Stimulated activated CD8-positive, alpha-beta memory T cell treated with anti-CD3 and anti-CD28 coated beads, Interleukin-4, amount 100 ng/mL, for 4 hours (primary cell): ENCODE data around the gene CMSS1.
"Not testable (repeated sequence)": the region's sequence is repeated elsewhere in the genome, so short reads cannot be mapped to it uniquely, and the experiment has no call there.

Source experiments
- DNase-seq, 2 donors: peaks; one replicate each; pipeline ENCODE4 v3.0.0-alpha.2; 2020; ENCODE audit warnings: low read depth in 2 of 2, low spot score in 1 of 2

CMSS1 gene

DNA sequence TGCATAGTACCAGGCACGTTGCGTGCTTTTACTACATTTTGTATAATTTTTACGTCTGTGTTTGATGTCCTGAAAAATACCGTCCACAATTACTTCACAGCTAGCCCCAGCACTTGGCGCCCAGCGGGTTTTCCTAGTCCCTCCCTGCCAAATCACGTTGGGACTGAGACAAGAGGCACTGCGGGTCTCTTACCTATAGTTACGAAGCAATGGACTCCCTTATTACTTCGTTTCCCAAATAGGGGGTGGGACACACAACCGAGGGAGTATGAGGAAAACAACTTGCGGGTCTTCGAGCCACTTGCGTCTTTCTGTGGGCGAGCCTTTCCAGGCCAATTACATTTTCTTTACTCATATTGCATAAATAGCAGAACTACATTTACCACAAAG, 620 bp upstream of the CMSS1 start:
- no peak for DNase-seq

DNA sequence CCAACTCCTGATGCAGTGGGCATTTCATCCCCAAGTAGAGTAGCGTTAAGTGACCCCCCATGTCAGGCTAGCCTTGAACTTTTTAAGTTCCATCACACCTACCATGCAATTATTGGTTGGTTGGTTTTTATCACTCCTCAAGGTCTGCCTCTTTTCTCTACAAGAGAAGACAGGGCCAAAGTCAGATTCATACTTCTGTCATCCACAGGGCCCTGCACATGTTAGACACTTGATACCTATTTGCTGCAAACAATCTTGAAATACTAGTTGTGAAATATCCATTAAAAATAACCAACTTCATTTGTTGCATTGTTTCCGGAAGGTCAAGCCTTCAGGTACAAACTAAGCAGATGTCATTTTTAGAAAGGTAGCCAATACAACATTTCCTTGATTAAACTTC, 1.2 kb downstream of the CMSS1 start:
- no peak for DNase-seq

DNA sequence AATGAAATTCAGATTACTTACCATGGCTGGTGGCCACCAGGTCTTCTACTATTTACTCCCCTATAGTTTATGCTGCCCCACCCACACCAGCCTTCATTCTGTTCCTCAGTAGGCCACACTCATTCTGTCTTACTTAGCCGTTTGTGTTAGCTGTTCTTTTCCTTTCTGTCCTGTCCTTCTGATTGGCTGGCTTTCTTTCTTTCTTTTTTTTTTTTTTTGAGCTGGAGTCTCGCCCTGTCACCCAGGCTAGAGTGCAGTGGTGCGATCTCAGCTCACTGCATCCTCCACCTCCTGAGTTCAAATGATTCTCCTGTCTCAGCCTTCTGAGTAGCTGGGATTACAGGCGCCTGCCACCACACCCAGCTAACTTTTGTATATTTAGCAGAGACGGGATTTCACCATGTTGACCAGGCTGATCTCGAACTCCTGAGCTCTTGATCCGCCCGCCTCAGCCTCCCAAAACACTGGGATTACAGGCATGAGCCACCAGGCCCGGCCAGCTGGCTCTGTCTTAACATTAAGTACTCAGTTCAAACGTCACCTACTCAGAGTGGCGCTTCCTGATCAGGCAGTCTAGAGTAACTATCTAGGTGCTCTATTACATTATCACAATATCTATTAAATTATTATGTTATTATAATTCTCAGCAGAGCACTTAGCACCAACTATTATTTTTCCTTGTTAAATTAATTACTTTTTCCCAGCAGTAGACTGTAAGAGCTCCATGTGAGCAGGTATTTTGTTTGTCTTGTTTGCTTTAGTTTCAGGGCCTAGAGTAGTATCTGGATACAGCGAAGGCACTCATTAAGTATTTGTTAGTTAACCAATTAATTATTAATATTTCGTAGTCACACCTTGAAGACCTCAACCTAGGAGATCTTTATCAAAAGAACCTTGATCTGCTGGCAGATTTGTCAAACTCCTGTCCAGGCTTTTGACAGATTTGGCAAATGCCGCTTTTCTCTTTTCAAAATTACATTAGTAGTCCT, 6.4 kb downstream of the CMSS1 start:
- no peak for DNase-seq

DNA sequence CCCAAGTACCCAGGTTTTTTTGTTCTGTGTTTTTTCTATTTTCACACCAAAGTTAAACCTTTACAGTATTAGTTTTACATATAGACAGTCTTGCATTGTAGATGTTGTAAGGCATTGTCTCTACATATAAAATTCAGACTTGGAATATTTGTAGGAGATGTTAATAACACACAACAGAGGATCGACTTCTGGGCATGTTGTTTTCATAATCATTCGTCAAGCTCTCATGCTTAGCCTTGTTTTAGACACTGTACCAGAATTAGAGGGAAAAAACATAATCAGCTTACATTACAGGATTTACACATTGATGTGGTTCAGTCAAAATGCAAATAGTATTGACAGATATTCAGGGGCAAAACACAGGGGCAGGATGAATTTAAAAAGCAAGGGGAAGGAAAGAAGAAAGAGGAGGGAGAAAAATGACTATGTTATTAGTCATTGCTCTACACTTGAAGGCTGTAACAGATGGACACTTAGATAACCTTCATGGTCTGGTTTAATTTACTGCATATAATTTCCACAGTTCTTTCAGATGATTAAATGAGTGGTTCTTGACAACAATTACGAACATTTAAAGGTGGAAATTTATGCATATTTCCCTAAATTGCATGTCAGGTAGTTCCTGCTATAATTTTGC, 7.5 kb downstream of the CMSS1 start:
- no peak for DNase-seq

DNA sequence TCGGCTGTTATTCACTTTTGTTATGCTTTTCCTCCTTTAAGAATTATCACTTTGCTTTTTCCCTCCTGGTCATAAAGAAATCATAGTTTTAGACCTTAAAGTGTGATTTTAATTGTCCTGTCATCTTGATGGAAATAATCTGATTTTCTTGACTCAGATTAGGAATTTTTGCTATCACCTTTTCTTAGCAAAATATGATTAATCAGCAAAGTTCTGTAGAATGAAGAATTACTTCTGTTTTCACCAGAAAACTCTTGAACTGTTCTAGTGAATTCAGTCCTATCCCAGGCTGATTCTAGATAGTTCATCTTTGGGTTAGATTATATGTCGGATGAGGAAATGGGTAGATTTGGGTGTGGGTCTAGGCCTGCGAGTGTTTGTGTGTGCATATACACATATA, 12.2 kb downstream of the CMSS1 start:
- DNase-seq = no peak

DNA sequence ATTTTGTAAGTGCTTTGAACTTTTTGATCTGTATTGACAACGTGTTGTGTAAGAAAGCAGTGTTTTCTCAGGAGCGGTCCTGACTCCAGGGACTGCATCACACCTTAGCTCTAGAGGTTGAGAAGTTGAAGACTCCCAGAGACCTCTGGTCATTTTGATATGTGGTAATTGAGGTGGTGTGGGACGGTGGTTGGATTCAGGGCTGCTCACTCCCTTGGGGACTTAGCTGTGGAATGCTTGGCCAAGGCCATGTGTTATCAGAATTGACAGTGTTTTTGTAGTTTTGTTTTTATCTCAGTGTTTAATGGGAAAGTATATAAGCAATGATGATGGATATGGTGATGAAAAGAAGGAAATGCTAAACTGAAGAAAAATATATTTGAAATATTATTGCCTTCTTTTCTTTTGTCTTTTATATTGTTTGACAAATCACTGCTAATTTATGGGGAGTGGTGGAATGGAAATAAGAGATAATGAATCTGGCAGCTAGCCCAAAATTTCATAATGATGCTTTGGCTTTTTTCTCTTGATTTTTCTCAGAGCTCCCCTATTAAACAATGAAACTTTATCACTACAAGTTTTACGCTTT, 16.0 kb downstream of the CMSS1 start:
- DNase-seq = no peak

DNA sequence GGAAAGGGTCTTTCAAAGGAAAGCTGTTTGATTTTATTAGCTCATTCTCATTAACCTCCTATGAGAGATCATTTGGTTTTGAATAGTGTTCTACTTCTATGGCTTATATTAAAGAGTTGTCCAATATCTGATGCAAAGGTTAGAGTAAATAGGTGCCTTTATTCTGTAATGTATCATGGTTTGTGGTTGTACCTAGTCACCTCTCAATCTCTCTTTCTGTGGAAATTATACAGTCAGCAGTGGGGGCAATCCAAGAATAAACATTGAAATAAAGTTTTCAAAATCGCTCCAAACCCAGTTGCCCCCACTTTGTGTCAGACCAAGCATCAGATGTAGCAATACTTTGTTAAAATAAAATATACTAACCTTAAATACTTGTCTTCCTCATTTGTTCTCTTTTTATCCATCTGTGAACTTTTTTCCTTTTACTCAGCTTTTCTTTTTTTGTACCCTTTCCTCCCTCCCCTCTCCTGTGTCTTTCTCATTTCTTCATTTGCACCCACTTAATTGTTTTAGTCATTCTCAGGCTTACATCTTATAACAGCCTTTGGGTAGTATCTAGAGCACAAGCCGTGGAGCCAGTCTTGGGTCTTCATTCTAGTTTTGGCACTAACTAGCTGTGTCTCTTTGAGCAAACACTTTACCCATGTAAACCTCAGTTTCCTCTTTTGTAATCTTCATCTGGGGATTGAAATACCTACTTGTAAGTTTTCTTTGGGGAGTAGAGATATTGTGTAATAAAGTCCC, 16.7 kb downstream of the CMSS1 start:
- no peak for DNase-seq

DNA sequence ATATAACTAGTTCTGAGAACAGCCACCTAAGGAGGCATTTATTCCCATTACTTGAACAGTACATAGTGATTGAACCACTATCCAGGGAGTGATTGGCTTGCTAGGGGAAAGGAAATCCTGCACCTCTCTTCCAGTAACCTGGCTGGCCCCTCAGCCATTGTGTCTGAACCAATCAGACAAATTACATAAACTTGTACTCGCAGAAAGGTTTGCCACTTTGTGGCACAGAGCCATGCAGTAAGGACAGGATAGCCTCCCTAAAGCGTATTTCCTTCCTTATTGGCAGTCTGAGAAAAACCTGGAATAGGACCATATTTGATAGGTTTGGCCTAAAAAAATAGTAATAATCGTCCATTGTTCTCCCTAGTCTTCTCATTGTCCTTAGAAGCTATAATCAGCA, 19.0 kb downstream of the CMSS1 start:
- DNase-seq = no peak

DNA sequence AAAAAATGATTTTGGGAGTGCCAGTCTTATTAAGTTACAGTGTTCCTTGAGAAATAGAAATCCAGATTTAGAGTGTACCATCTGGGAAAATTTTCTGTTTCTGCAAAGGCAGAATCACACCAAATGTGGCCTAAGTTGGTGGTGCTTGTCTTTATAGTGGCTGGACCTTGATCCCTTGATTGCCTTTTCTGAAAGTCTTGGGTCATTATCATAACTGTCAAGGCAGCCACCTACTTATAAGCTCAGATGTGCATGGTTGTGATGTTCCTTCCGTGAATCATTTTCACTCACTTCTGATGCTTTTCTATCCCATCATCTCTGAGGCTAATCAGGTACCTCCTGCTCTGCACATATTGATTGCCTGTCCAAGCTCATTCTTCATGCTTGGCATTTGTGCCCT, 20.1 kb downstream of the CMSS1 start:
- DNase-seq = no peak

DNA sequence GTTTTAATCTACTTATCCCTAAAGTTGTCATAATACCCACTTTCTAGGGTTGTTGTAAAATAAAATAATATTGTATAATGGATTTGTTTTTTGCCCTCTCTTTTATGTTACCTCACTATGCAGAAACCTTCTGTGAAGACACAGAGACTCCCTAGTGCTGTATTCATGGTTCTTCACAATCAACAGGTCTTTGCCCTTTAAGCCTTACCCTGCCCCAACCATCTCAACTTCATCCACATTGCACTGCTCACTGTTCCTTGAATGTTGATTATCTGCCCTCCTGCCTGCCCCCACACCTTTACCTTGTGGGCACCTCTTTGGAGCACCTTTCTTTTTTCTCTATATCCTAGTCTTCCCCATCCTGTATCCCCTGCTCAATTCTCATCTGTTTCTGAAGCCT, 21.1 kb downstream of the CMSS1 start:
- DNase-seq = no peak

DNA sequence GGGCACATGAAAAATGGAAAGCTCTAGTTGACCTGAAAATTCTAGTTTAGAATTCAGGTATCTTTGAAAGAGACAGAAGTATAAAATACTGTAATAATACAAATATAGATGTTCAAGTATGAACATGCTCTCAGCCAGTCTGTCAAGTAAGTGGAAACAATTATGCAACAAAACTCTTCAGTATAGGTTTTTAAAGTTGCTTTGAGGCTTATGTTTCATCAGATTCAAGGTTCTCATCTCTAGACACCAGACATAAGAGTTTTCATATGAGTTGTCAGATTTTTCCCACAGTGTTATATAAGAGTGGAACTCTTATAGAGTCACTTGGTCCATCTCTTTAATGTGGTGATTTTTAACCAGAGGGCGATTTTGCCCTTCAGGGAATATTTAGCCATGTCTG, 22.0 kb downstream of the CMSS1 start:
- DNase-seq = no peak

DNA sequence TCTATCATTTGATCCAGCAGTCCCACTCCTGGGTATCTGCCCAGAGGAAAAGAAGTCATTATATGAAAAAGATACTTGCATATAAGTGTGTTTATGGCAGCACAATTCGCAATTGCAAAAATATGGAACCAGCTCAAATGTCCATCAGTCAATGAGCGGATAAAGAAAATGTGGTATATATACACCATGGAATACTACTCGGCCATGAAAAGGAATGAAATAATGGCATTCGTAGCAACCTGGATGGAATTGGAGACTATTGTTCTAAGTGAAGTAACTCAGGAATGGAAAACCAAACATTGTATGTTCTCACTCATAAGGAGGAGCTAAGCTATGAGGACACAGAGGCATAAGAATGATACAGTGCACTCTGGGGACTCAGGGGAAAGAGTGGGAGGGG, 24.3 kb downstream of the CMSS1 start:
- not testable (repeated sequence) for DNase-seq

DNA sequence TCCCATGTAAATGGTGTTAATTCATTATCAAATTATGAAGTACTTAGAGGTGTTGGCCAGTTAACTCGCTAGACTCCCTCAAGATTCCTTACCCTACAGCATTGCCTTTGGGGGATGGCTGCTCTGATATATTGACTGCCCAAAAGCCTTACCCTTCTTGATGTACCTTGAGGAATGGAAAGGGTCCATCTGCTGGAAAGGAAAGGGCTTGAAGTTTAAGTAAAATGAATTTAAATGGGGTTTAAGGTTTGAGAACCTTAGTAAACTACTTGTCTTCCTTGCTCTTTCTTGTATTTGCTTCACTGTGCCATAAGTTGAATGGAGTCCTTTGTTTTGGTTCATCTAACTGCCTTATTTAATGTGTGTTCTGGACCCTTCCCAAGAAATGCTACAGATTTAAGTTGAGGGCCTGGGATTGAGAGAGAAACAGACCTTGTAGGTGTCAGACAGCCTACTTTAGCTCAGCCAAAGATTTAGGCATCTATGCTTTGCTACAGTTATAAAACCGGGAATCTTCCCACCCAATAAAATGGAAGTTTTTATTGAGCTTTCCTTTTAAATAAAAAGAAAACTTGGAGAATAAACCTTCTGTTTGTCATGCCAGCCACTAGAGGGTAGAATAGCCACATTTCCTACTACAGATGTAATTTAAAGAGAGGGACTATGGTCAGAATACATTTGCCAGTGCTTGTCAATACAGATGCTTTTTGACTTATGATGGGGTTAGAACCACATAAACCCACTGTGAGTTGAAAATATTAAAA, 25.3 kb downstream of the CMSS1 start:
- DNase-seq = no peak

DNA sequence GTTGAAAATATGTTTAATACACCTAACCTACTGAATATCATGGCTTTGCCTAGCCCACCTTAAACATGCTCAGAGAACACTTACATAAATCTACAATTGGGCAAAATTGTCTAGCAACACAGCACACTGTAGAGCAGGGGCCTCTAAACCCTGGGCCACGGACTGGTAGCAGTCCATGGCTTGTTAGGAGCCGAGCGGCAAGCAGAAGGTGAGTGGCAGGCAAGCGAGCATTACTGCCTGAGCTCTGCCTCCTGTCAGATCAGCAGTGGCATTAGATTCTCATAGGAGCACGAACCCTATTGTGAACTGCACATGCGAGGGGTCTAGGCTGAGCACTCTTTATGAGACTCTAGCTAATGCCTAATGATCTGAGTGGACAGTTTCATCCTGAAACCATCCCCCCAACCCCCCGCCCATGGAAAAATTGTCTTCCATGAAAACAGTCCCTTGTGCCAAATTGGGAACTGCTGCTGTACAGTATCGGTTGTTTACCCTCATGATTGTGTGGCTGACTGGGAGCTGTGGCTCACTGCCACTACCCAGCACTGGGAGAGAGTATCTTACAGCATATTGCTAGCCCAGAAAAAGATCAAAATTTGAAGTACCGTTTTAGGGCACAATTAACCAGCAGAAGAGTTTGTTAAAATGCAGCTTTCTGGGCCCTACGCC, 26.1 kb downstream of the CMSS1 start:
- no peak for DNase-seq

DNA sequence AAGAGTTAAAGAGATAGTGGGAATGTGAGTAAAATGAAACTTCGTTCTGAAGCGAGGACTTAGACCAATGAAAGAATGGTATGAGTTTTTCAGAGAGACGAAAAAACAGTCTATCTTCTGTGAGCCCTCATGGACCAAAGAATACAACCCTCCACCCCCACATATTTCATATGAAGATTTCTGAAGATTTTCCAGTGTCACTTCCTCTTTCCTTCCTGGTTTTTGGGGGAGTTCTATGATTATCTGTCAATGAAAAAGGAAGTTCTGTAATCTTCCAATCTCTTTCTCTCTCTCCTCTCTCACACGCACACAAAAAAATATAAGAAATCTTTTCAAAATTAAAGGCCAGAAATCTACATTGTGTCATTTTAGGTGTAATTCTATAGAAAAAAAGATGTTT, 27.7 kb downstream of the CMSS1 start:
- DNase-seq = no peak

DNA sequence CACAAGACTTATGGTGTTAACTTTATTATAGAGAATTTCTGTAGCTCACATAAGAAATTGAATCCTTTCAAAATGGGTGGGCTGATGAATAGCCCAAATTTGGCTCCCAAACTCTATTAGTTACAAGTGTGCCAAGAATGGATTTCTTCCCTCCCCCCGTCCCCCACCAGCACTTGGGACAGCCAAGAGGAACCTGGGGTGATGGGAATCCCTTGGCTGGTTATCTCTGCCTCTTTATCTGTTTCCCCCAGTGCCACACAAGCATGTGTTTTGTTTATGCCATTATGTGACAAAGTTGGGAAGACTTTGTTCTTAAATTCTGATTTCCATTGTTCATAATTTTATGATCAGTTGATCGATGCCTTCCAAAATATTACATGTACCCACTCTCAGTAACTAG, 28.3 kb downstream of the CMSS1 start:
- DNase-seq = no peak

DNA sequence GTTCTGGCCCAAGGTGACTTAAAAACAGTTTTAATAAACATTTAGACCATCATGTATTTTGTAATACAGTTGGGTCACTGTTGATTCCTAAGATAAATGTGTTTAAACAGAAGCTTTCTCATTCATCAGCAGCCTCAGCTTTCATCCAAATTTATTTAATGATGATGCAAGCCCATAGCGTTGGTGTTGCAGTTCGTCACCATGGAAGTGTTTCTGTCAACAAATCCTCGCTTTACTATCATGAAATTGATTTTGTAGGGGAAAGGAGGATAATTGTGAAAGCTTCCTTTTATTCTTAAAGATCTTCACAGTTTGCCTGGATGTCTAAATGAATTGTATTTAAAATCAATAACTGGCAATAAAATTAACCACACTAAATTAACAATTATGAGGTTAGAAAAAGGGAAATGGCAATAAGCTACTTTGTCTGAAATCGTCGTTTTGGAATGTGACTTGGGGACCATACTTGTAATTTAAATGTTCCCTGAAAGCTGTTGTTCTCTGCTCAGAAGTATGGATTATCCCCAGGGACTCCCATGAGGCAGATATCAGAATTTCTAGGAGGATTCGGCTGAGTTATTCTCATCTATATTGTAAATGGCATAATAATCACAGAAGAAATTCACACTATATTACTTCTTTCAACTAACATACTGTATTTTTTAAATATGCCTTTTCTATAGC, 29.0 kb downstream of the CMSS1 start:
- no peak for DNase-seq

DNA sequence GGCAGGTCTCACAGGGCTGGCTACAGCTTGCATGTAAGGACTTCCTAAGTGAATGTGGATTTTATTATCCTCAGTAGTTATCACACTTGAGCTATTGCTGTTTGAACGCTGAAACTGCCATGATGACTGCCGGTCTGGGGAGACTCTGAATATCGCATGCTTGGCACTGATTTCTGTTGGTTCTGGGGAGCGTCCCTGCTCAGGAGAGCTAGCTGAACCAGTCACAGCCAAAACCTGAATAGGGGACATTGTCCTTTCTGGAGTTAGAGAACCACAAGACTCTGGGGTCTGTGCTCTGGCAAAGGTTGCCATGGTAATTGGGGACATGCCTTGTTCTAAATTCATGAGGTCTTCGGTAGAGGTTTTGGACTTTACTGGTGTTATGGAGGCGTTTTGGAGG, 30.8 kb downstream of the CMSS1 start:
- no peak for DNase-seq

DNA sequence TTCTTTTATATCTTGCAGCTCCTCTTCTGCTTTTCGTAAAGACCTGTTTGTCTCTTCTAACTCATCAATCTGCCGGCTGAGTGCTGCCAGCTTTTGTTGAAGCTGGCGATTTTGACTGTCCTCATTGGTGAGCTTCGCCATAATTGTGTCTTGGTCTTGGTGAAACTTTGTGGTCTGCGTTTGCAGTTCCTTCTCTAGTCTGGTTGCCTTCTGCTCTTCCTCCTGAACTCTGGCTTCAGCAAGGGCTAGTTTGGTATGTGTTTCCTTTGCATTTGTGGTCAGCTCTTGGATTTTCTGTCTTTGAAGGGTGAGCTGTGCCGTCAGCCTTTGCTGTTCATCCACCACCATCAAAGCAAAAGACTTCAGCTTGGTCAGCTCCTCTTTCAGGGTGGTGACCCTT, 32.9 kb downstream of the CMSS1 start:
- no peak for DNase-seq

DNA sequence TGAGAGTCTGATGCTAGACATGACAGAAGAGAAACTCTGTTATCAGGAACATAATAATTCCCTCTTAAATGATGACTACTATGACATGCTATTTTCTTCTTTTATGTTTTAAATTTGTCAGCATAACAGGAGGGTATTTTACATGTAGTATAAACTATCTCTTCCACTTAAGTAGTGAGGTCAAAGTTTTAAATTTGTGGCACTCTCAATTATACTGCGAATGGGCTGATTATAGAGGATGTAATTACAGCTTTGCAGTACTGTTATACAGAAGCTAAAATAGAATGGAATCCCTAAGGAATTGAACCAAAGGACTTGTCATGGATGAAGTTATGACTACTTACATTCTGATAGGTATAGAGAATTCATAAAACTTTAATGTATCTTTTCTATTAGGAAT, 34.3 kb downstream of the CMSS1 start:
- DNase-seq = no peak
